HG02588 (cell line): ENCODE measurements around the gene FMN2.
"Not testable (repeated sequence)": the region's sequence is repeated elsewhere in the genome, so short reads cannot be mapped to it uniquely, and the experiment has no call there.

Source experiments
- ATAC-seq: cut with Tn5 transposase; IDR thresholded peaks from one replicate; pipeline ENCODE4 v1.9.1; 2021; ENCODE audit warnings: mild to moderate bottlenecking, moderate library complexity; ENCODE audit not compliant: unreplicated experiment

FMN2 gene

GRCh38 chr1:240134596-240134995, 42.9 kb downstream of the FMN2 start:
- no peak for ATAC-seq

GRCh38 chr1:240136402-240136801, 44.7 kb downstream of the FMN2 start:
- ATAC-seq: no peak

DNA sequence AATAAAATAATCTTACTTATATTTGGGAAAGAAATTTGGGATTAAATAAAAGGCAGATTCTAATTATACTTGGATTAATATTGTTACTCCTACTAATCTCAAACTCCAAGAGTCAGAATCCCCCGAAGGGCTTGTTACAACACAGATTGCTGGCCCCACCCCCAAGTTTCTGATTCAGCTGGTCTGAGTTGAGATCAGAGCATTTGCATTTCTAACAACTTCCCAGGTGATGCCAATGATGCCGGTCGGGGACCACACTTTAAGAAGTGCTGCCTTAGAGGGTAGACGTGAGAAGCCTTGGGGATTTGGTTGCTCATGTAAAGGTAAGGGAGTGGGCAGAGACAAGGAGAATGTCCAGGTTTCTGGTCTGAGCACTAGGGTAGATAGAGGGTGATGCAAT, 47.2 kb downstream of the FMN2 start:
- ATAC-seq: no peak

GRCh38 chr1:240139511-240139910, 47.8 kb downstream of the FMN2 start:
- ATAC-seq: no peak

GRCh38 chr1:240145120-240145519, 53.4 kb downstream of the FMN2 start:
- ATAC-seq: no peak

GRCh38 chr1:240148333-240148732, 56.6 kb downstream of the FMN2 start:
- no peak for ATAC-seq

- no peak for ATAC-seq
Observed at GRCh38 chr1:240149484-240150094, 57.9 kb downstream of the FMN2 start.

DNA sequence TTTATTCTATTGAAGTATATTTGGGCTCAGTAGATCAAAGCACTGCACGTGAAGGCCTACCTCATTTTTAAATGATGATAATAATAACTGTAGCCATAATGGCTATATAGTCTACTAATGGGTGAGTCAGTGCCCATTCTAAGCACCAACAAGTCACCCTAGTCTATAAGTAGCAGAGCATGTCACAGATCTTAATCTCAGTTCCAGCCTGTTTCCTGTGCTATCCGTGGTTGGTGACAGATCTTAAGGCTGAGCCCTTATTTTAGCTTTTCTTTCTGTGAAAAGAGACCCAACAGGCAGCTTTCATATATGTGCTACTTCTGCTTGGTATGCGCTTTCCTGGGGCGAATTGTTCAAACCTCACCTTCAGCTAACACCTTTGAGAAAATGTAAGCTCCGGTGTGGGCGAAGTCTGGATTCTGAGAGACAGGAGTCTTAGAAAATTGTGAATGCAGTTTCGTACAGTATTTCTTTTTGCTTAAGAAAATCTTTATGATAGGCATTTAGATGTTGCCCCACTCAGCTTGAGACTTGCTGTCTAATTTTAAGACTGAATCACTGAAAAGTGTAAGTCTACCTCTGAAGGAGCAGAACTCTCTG, 59.6 kb downstream of the FMN2 start:
- ATAC-seq: no peak

DNA sequence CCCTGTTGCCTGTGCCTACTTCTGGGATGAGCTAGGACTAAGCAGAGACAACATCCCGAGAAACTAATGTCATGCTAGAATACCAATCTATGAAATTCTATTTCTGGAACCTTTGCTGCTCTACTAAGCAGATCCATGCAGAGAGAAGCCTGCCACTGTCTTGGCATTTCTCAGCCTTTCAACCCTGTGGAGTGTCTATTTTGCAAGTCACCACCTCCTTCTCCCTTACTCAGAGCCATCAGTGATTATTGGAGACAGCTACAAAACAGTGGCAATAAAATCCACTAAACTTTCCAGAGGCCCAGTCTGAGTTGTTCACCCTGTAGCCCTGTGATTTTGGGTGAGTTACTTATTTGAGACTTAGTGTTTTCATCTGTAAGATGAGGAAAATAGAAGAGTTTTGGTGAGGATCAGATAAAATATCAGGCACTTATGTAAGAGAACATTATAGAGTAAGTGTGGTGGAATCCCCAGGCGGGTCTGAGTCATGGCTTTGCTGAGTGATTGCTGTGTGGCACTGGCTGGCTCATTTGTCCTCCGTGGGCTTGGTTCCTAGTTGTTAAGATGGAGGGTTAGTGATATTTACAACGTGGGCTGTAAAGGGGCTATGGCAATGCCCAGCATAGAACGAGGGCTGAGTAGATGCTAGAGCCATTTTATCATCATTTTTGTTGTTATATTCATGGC, 61.1 kb downstream of the FMN2 start:
- no peak for ATAC-seq

- ATAC-seq: no peak
Observed at GRCh38 chr1:240155605-240156004, 63.9 kb downstream of the FMN2 start.

- ATAC-seq: no peak
Observed at GRCh38 chr1:240164742-240165141, 73.1 kb downstream of the FMN2 start.

- ATAC-seq: no peak
Observed at GRCh38 chr1:240169188-240169587, 77.5 kb downstream of the FMN2 start.

GRCh38 chr1:240170266-240170665, 78.6 kb downstream of the FMN2 start:
- no peak for ATAC-seq

GRCh38 chr1:240170806-240171205, 79.1 kb downstream of the FMN2 start:
- ATAC-seq: no peak

DNA sequence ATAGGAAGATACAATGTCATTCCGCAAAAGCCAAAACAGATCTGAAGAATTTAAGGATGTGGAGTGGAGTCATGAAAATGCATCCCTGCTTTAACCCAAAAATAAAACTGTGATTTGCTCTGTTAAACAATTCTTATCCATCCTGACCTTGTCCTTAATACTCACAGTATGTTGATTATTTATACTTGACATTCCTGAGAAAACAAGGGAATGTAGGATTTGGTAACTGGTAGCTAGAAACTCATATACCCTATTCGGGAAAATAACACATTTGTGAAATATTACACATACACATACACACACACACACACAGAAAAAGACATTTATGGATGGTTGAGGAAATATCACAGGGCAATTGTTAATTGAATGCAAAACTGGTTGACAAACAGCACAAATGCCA, 80.2 kb downstream of the FMN2 start:
- ATAC-seq: no peak

GRCh38 chr1:240173836-240174235, 82.2 kb downstream of the FMN2 start:
- no peak for ATAC-seq

- no peak for ATAC-seq
Observed at GRCh38 chr1:240174734-240175133, 83.1 kb downstream of the FMN2 start.

- no peak for ATAC-seq
Observed at GRCh38 chr1:240178366-240178765, 86.7 kb downstream of the FMN2 start.

- not testable (repeated sequence) for ATAC-seq
Observed at GRCh38 chr1:240184682-240185081, 93.0 kb downstream of the FMN2 start.

DNA sequence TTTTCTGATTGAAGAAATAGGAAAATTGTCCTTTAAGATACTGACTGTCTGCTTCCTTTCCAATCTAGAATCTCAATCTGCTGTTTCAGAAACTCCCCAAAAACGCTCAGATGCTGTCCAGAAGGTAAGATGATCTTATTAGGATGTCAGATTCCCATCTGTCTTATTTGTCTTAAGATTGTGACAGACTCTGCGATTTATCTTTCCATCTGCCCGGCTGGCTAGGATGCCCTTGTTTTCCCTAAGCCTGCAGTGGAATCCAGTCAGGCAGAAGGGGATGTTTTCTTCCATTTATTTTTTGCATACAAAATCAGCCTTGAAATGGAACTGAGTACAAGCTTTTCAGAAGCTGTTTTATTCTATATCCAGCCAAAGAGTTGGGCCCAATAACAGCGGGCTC, 96.5 kb downstream of the FMN2 start:
- ATAC-seq: no peak

- no peak for ATAC-seq
Observed at GRCh38 chr1:240189386-240189989, 97.8 kb downstream of the FMN2 start.

GRCh38 chr1:240190881-240191401, 99.3 kb downstream of the FMN2 start:
- ATAC-seq: no peak
